ENCODE data around the gene FBXL7.

DNA sequence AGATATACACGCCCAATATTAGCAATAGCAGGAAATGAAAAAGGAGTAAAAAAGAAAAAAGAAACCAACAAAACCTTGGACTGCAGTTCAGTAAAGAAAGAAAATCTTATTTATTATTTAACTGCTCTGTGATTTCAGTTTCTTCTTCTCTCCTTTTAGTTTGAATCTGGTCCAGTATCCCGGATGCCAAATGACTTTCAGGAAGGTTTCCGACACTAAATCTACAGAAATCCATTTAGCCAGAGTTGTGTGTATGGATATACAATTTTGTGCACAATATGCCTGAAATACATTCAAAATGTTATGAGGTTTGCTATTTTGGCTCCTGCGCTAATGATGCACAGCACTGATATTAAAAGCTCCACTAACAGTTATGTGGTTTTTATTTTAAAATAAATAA is 64.5 kb downstream of the FBXL7 start:
- TF ChIP-seq CTCF (IDR thresholded peaks at IDR 0.05; ENCODE audit: extremely low read depth in 1 of 2, insufficient read depth in 1 of 2, low read depth in 1 of 2, low read length in 2 of 2) (no peak), EZH2 (IDR thresholded peaks at IDR 0.05; ENCODE audit: borderline replicate concordance, low read depth, low read length, severe bottlenecking) (no peak), POLR2A (IDR thresholded peaks at IDR 0.05; ENCODE audit: low read depth, low read length) (no peak), MYC (IDR thresholded peaks at IDR 0.05; ENCODE audit: low read depth, low read length) (no peak), POLR2AphosphoS5 (IDR thresholded peaks at IDR 0.05; ENCODE audit: insufficient read depth, low read depth, low read length) (no peak), GATA2 (IDR thresholded peaks at IDR 0.05; ENCODE audit: insufficient read depth, insufficient read length, low read depth, low read length) (no peak), JUN (IDR thresholded peaks at IDR 0.05; ENCODE audit: borderline replicate concordance, insufficient read depth, insufficient read length, low read depth) (no peak), FOS (IDR thresholded peaks at IDR 0.05; ENCODE audit: borderline replicate concordance, insufficient read depth, low read length) (no peak), MAX (IDR thresholded peaks at IDR 0.05; ENCODE audit: insufficient read depth, insufficient read length) (no peak)

Data from endothelial cell of umbilical vein (primary cell).